Prostate gland (tissue), 2 donors: Measurements from ENCODE around the gene ERCC4.

Experiments used
- CTCF ChIP-seq, 4 experiments: fragments of 200-600 bp in 2 of 4; fragments of 450-650 bp in 2 of 4; sonication (generic) in 2 of 4; IDR thresholded peaks; 1 replicate in 3 of 4; 2 replicates in 1 of 4; pipeline ENCODE4 v1.5.1; 2016 to 2019; ENCODE audit warnings: antibody characterized with exemption in 4 of 4, mild to moderate bottlenecking in 2 of 4, moderate library complexity in 2 of 4
- POLR2A ChIP-seq: fragments of 450-650 bp; IDR thresholded peaks from one replicate; pipeline ENCODE4 v1.6.1; 2016; ENCODE audit warnings: antibody characterized with exemption, mild to moderate bottlenecking
- POLR2AphosphoS5 ChIP-seq: sonication (generic); formaldehyde crosslinking; IDR thresholded peaks from one replicate; pipeline ENCODE4 v1.6.1; 2017; ENCODE audit warnings: antibody characterized with exemption

GRCh38 chr16:13896543-13897182 lies 23.3 kb upstream of the ERCC4 start:
- no peak for TF ChIP-seq CTCF (IDR thresholded peaks at IDR 0.05)
- TF ChIP-seq POLR2AphosphoS5, result no peak
- no peak for TF ChIP-seq POLR2A
